Mesangial cell (primary cell): ENCODE data around the gene PRMT2. TPM values are rescaled to one million over a fixed set of nuclear protein-coding genes. Genes with fewer than 3 reads are reported as not detected.

ENCODE experiments used
- total RNA-seq: library from RNA; depleted of rRNA; stranded (reverse); fragments of >200 nt; gene quantifications from 2 replicates; pipeline ENCODE4 v1.2.3, GENCODE V29; 2015

The PRMT2 gene
- 63.7 and 88.6 TPM in 2 replicates for total RNA-seq

GRCh38 chr21:46635324-46636180, at the start of gene PRMT2:
PRMT2 (plus strand) TSS chr21:46635674; CDS start chr21:46636952, 1,278 bp downstream.

GRCh38 chr21:46604975-46605766, 30.3 kb upstream of the PRMT2 start, which contains the start of gene S100B:
S100B (minus strand) TSS chr21:46605082; CDS start chr21:46602415, 2,667 bp downstream.

Other genes with a start within 250 kb of the PRMT2 start
- gene DIP2A, start 176.8 kb upstream of the PRMT2 start, total RNA-seq, result 17.6 and 19.0 TPM in 2 replicates
- gene S100B, start 30.6 kb upstream of the PRMT2 start, total RNA-seq, result not detected in 2 replicates